WTC11 (cell line): ENCODE data around the gene REEP2. TPM values are rescaled to one million over a fixed set of nuclear protein-coding genes. Genes with fewer than 3 reads are reported as not detected.
A peak's percentile ranks its signal among the peaks of the same experiment; 100 is the strongest.

Experiments
- ATAC-seq: fragments of 200-7000 bp; cut with Tn5 transposase; 2 replicates; pipeline ENCODE4 v1.10.0; 2021; ENCODE audit warnings: mild to moderate bottlenecking, moderate library complexity
- CTCF ChIA-PET: fragments of 300-600 bp; sonication (Branson Sonifier 250); formaldehyde crosslinking; loops from one replicate; lab custom pipeline; 2021; ENCODE audit warnings: antibody characterized with exemption; lab: Charles Lee
- POLR2A ChIA-PET: fragments of 350-600 bp; sonication (Branson Sonifier 250); formaldehyde crosslinking; loops from one replicate; lab custom pipeline; 2021; ENCODE audit warnings: antibody characterized with exemption; lab: Charles Lee
- DNase-seq: peaks from one replicate; pipeline ENCODE4 v3.0.0; 2021; ENCODE audit warnings: low spot score
- H3K27ac Mint-ChIP-seq: 2 replicates; pipeline ENCODE4 v1.8.0; 2021; ENCODE audit warnings: mixed read lengths
- H3K27me3 Mint-ChIP-seq: 2 replicates; pipeline ENCODE4 v1.8.0; 2021; ENCODE audit warnings: low read depth, mild to moderate bottlenecking, moderate library complexity, mixed read lengths
- H3K36me3 Mint-ChIP-seq: 2 replicates; pipeline ENCODE4 v1.8.0; 2021; ENCODE audit warnings: mixed read lengths
- H3K4me1 Mint-ChIP-seq: 2 replicates; pipeline ENCODE4 v1.8.0; 2022; ENCODE audit warnings: mixed read lengths
- H3K4me3 Mint-ChIP-seq: 2 replicates; pipeline ENCODE4 v1.8.0; 2021; ENCODE audit warnings: mild to moderate bottlenecking, moderate library complexity, mixed read lengths
- H3K9me3 Mint-ChIP-seq: 2 replicates; pipeline ENCODE4 v1.8.0; 2021; ENCODE audit warnings: mixed read lengths
- IRF2 ChIP-seq: sonication (generic); formaldehyde crosslinking; IDR thresholded peaks from 2 replicates; pipeline ENCODE4 v1.8.0; 2022; ENCODE audit warnings: low read depth, missing genetic modification reagents, borderline replicate concordance
- JUN ChIP-seq: sonication (generic); formaldehyde crosslinking; IDR thresholded peaks from 2 replicates; pipeline ENCODE4 v1.8.0; 2023; ENCODE audit warnings: mild to moderate bottlenecking, missing genetic modification reagents
- KAT7 ChIP-seq: sonication (generic); formaldehyde crosslinking; IDR thresholded peaks from 2 replicates; pipeline ENCODE4 v1.8.1; 2023; ENCODE audit warnings: missing genetic modification reagents, mild to moderate bottlenecking, borderline replicate concordance
- NR3C1 ChIP-seq: sonication (generic); formaldehyde crosslinking; conservative IDR thresholded peaks from 2 replicates; pipeline ENCODE4 v1.8.1; 2023; ENCODE audit warnings: low read depth, mild to moderate bottlenecking, missing genetic modification reagents
- OVOL2 ChIP-seq: fragments of 250-450 bp; sonication (Bioruptor Pico); IDR thresholded peaks from 2 replicates; pipeline ENCODE4 v1.9.0; 2021; ENCODE audit warnings: mild to moderate bottlenecking, borderline replicate concordance
- SMAD3 ChIP-seq: sonication (generic); formaldehyde crosslinking; IDR thresholded peaks from 2 replicates; pipeline ENCODE4 v1.8.0; 2022; ENCODE audit warnings: missing genetic modification reagents, mild to moderate bottlenecking, borderline replicate concordance
- TP53 ChIP-seq: sonication (generic); formaldehyde crosslinking; IDR thresholded peaks from 2 replicates; pipeline ENCODE4 v1.8.1; 2023; ENCODE audit warnings: mild to moderate bottlenecking, missing genetic modification reagents
- total RNA-seq: library from RNA; stranded (reverse); gene quantifications from 3 replicates; pipeline ENCODE4 v1.2.3, GENCODE V29; 2021
- TF ChIP-seq, protein P1 (sequence below): sonication (generic); formaldehyde crosslinking; IDR thresholded peaks from 2 replicates; pipeline ENCODE4 v1.8.0; 2022; ENCODE audit warnings: mild to moderate bottlenecking, missing genetic modification reagents
- TF ChIP-seq, protein P2 (sequence below): sonication (generic); formaldehyde crosslinking; IDR thresholded peaks from 2 replicates; pipeline ENCODE4 v1.8.1; 2023; ENCODE audit warnings: mild to moderate bottlenecking, moderate library complexity, missing genetic modification reagents
- TF ChIP-seq, protein P3 (sequence below): sonication (generic); formaldehyde crosslinking; IDR thresholded peaks from 2 replicates; pipeline ENCODE4 v1.8.1; 2023; ENCODE audit warnings: mild to moderate bottlenecking, missing genetic modification reagents
- TF ChIP-seq, protein P4 (sequence below): sonication (generic); formaldehyde crosslinking; IDR thresholded peaks from 2 replicates; pipeline ENCODE4 v1.8.0; 2023; ENCODE audit warnings: missing genetic modification reagents
- TF ChIP-seq, protein P5 (sequence below): fragments of 200-600 bp; IDR thresholded peaks from 2 replicates; pipeline ENCODE4 v1.8.0; 2022; ENCODE audit warnings: antibody characterized with exemption
- TF ChIP-seq, protein P6 (sequence below): sonication (generic); formaldehyde crosslinking; IDR thresholded peaks from 2 replicates; pipeline ENCODE4 v1.8.0; 2022; ENCODE audit warnings: mild to moderate bottlenecking, missing genetic modification reagents
- TF ChIP-seq, protein P7 (sequence below): sonication (generic); formaldehyde crosslinking; IDR thresholded peaks from 2 replicates; pipeline ENCODE4 v1.8.0; 2022; ENCODE audit warnings: missing genetic modification reagents
- TF ChIP-seq, protein P8 (sequence below): fragments of 250-450 bp; sonication (Bioruptor Pico); IDR thresholded peaks from 2 replicates; pipeline ENCODE4 v1.8.0; 2021; ENCODE audit warnings: mild to moderate bottlenecking

Gene REEP2
- total RNA-seq, 1 experiment from 2014 or later, result 51.1 TPM

DNA sequence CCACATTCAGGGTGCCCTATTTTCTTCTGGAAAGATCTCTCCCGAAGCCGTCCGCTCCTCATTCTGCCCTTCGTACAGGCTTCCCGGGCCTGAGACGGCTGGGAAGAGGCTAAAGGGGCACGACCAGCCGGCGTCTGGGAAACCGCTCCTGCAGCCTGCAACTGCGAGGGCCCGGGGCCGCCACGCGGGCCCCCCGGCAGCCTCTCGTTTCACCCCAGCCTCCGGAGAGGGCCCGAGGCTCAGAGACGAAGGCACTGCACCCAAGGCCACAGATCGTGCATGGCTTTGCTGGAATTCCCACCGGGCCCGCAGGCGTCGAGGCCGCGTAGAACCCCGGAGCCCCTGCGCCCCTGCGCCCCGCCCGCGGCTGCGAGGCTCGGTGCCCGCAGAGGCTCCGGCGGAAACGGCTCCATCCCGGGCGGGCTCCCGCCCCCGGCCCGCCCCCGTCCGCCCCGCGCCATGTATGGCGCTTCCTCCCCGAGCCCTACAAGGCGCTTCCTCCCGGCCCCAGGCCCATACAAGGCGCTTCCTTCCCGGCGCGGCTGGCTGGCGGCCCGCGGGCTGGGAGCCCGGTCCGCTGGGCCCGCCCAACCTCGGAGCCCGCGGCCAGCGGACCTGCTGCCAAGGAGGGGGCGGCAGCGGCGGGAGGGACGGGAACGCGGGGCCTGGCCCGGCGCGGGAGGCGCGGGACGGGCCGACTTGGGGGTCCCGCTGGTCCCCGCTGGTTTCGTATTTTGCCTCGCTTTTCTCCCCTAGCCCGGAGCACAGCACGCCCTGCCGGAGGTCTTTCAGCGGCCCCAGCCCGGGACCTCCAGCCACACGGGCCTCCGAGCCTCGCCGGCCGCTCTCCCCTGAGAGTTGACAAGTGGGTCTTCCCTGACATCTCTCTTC is 53.1 kb downstream of the REEP2 start (continued):
- TF ChIP-seq, protein P1, sequence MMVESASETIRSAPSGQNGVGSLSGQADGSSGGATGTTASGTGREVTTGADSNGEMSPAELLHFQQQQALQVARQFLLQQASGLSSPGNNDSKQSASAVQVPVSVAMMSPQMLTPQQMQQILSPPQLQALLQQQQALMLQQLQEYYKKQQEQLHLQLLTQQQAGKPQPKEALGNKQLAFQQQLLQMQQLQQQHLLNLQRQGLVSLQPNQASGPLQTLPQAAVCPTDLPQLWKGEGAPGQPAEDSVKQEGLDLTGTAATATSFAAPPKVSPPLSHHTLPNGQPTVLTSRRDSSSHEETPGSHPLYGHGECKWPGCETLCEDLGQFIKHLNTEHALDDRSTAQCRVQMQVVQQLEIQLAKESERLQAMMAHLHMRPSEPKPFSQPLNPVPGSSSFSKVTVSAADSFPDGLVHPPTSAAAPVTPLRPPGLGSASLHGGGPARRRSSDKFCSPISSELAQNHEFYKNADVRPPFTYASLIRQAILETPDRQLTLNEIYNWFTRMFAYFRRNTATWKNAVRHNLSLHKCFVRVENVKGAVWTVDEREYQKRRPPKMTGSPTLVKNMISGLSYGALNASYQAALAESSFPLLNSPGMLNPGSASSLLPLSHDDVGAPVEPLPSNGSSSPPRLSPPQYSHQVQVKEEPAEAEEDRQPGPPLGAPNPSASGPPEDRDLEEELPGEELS, result peak; percentile 84
- TF ChIP-seq SMAD3 (CRISPR knock-in tag) (no peak), TP53 (CRISPR knock-in tag) (no peak)
- TF ChIP-seq, protein P2, sequence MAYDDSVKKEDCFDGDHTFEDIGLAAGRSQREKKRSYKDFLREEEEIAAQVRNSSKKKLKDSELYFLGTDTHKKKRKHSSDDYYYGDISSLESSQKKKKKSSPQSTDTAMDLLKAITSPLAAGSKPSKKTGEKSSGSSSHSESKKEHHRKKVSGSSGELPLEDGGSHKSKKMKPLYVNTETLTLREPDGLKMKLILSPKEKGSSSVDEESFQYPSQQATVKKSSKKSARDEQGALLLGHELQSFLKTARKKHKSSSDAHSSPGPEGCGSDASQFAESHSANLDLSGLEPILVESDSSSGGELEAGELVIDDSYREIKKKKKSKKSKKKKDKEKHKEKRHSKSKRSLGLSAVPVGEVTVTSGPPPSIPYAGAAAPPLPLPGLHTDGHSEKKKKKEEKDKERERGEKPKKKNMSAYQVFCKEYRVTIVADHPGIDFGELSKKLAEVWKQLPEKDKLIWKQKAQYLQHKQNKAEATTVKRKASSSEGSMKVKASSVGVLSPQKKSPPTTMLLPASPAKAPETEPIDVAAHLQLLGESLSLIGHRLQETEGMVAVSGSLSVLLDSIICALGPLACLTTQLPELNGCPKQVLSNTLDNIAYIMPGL (CRISPR knock-in tag), result peak; percentile 67
- TF ChIP-seq, protein P3, sequence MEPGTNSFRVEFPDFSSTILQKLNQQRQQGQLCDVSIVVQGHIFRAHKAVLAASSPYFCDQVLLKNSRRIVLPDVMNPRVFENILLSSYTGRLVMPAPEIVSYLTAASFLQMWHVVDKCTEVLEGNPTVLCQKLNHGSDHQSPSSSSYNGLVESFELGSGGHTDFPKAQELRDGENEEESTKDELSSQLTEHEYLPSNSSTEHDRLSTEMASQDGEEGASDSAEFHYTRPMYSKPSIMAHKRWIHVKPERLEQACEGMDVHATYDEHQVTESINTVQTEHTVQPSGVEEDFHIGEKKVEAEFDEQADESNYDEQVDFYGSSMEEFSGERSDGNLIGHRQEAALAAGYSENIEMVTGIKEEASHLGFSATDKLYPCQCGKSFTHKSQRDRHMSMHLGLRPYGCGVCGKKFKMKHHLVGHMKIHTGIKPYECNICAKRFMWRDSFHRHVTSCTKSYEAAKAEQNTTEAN, result 0 out of 2 replicates have a peak, but pooled peaks have one; percentile 36
- TF ChIP-seq, protein P4, sequence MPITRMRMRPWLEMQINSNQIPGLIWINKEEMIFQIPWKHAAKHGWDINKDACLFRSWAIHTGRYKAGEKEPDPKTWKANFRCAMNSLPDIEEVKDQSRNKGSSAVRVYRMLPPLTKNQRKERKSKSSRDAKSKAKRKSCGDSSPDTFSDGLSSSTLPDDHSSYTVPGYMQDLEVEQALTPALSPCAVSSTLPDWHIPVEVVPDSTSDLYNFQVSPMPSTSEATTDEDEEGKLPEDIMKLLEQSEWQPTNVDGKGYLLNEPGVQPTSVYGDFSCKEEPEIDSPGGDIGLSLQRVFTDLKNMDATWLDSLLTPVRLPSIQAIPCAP (CRISPR knock-in tag), result 0 out of 2 replicates have a peak, but pooled peaks have one; percentile 72
- TF ChIP-seq, all 79 proteins: peak for 16

DNA sequence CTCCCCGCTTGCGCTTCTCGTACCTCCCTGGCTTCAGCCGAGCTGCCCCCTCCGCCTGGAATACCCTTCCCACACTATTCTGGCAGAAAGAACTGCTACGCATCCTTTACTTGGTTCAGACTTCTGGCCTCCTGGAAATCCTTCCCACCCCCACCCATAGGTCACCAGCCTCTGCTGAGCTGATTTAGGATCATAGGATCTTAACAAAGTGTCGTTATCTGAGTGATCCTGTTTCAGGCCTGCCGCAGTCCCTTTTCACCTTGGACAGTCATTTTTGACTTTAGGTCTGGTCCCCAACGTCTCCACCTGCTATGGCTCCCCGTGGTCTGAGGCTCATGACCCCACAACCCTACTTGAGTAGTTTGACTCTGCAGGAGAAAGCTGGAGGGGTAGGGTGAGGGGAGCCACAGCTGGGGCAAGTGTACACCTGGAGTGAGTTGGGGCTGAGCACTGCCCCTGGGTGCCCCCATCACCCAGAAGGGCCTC is 53.7 kb downstream of the REEP2 start:
- Mint-ChIP-seq H3K27me3 (peaks cover 39% of the 10 kb centered on the region), H3K9me3 (no peaks in the 10 kb centered on the region), H3K4me1 (peaks cover 20% of the 10 kb centered on the region), H3K36me3 (no peaks in the 10 kb centered on the region), H3K4me3 (peak overlapping the region; percentile 82), H3K27ac (peak overlapping the region; percentile 92)
- ATAC-seq, result no peak
- TF ChIP-seq, protein P5, sequence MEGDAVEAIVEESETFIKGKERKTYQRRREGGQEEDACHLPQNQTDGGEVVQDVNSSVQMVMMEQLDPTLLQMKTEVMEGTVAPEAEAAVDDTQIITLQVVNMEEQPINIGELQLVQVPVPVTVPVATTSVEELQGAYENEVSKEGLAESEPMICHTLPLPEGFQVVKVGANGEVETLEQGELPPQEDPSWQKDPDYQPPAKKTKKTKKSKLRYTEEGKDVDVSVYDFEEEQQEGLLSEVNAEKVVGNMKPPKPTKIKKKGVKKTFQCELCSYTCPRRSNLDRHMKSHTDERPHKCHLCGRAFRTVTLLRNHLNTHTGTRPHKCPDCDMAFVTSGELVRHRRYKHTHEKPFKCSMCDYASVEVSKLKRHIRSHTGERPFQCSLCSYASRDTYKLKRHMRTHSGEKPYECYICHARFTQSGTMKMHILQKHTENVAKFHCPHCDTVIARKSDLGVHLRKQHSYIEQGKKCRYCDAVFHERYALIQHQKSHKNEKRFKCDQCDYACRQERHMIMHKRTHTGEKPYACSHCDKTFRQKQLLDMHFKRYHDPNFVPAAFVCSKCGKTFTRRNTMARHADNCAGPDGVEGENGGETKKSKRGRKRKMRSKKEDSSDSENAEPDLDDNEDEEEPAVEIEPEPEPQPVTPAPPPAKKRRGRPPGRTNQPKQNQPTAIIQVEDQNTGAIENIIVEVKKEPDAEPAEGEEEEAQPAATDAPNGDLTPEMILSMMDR, result no peak
- TF ChIP-seq IRF2 (CRISPR knock-in tag), result no peak
- TF ChIP-seq KAT7, result no peak
- TF ChIP-seq NR3C1 (CRISPR knock-in tag), result no peak
- no peak for TF ChIP-seq OVOL2 (CRISPR knock-in tag)
- TF ChIP-seq, protein P6, sequence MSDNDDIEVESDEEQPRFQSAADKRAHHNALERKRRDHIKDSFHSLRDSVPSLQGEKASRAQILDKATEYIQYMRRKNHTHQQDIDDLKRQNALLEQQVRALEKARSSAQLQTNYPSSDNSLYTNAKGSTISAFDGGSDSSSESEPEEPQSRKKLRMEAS (CRISPR knock-in tag), result no peak
- no peak for DNase-seq
- POLR2A ChIA-PET, result interaction anchor here (2.5 kb wide), 1 partner anchor 27 kb away, joined by 22 read pairs; the partner anchor contains the start of gene EGR1
- CTCF ChIA-PET, result interaction anchor here (1.1 to 2.8 kb wide), 5 partner anchors 10 to 140 kb away, joined by 3 to 19 read pairs (median 10); partner anchors contain the start of genes EGR1 and KDM3B

DNA sequence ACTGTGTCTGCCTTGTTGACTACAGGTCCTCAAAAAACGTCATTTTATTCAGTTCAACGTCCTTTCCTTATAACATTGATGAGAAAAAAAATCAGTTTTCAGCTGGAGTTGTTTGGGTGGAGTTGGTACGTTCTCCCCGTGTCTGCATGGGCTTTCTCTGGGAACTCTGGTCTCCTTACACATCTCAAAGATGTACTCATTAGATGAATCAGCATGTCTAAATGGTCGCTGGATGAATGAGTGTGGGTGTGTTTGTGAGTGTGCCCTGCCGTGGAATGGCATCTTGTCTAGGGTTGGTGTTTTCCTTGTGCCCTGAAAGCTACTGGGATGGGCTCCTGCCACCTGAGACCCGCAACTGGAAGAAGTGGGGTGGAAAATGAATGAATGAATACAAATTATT is 56.5 kb downstream of the REEP2 start:
- ATAC-seq, result no peak
- peaks cover 20% of the 10 kb centered on the region for H3K27me3 Mint-ChIP-seq
- peaks cover 20% of the 10 kb centered on the region for H3K4me1 Mint-ChIP-seq
- 0 out of 2 replicates have a peak overlapping the region, but pooled peaks have one; percentile 54 for H3K27ac Mint-ChIP-seq
- CTCF ChIA-PET, result interaction anchor here (0.9 to 2.1 kb wide), 2 partner anchors 9 to 46 kb away, joined by 3 to 5 read pairs; no protein-coding TSS in a partner anchor
- no peaks in the 10 kb centered on the region for H3K9me3 Mint-ChIP-seq
- DNase-seq, result no peak
- no peak overlapping the region for H3K4me3 Mint-ChIP-seq
- no peaks in the 10 kb centered on the region for H3K36me3 Mint-ChIP-seq
- POLR2A ChIA-PET, result no interaction called here
- TF ChIP-seq OVOL2 (CRISPR knock-in tag) (no peak), JUN (CRISPR knock-in tag) (no peak)
- TF ChIP-seq, protein P7, sequence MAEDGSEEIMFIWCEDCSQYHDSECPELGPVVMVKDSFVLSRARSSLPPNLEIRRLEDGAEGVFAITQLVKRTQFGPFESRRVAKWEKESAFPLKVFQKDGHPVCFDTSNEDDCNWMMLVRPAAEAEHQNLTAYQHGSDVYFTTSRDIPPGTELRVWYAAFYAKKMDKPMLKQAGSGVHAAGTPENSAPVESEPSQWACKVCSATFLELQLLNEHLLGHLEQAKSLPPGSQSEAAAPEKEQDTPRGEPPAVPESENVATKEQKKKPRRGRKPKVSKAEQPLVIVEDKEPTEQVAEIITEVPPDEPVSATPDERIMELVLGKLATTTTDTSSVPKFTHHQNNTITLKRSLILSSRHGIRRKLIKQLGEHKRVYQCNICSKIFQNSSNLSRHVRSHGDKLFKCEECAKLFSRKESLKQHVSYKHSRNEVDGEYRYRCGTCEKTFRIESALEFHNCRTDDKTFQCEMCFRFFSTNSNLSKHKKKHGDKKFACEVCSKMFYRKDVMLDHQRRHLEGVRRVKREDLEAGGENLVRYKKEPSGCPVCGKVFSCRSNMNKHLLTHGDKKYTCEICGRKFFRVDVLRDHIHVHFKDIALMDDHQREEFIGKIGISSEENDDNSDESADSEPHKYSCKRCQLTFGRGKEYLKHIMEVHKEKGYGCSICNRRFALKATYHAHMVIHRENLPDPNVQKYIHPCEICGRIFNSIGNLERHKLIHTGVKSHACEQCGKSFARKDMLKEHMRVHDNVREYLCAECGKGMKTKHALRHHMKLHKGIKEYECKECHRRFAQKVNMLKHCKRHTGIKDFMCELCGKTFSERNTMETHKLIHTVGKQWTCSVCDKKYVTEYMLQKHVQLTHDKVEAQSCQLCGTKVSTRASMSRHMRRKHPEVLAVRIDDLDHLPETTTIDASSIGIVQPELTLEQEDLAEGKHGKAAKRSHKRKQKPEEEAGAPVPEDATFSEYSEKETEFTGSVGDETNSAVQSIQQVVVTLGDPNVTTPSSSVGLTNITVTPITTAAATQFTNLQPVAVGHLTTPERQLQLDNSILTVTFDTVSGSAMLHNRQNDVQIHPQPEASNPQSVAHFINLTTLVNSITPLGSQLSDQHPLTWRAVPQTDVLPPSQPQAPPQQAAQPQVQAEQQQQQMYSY (CRISPR knock-in tag), result no peak
- TF ChIP-seq, protein P8, sequence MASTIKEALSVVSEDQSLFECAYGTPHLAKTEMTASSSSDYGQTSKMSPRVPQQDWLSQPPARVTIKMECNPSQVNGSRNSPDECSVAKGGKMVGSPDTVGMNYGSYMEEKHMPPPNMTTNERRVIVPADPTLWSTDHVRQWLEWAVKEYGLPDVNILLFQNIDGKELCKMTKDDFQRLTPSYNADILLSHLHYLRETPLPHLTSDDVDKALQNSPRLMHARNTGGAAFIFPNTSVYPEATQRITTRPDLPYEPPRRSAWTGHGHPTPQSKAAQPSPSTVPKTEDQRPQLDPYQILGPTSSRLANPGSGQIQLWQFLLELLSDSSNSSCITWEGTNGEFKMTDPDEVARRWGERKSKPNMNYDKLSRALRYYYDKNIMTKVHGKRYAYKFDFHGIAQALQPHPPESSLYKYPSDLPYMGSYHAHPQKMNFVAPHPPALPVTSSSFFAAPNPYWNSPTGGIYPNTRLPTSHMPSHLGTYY (CRISPR knock-in tag), result no peak
